Measurements from ENCODE around the gene MICAL3. TPM values are rescaled to one million over a fixed set of nuclear protein-coding genes. Genes with fewer than 3 reads are reported as not detected.

Gene MICAL3
- total RNA-seq, 4 donors from 2014 or later, result 6.0 to 9.8 (median 8.1) TPM

GRCh38 chr22:17969701-17970113 lies 54.7 kb downstream of the MICAL3 start:
- intact Hi-C loops (cut with DNase I; ENCODE audit: low total_unique reads), result no loop called here
- Histone ChIP-seq H3K4me1 (peaks cover 49 to 66% of the 10 kb centered on the region in 2 donors), H3K9me3 (no peaks in the 10 kb centered on the region), H3K4me3 (no peak overlapping the region), H3K36me3 (no peaks in the 10 kb centered on the region), H3K27ac (peak overlapping the region in 2 of 4 donors; percentile 21 to 55), H3K27me3 (no peaks in the 10 kb centered on the region)
- TF ChIP-seq POLR2A (IDR thresholded peaks at IDR 0.05) (no peak), CTCF (IDR thresholded peaks at IDR 0.05 in 4 of 5, conservative IDR thresholded peaks at IDR 0.05 in 1 of 5) (no peak)
- ATAC-seq, result peak; percentile 7 to 31
- in situ Hi-C loops (cut with MboI; ENCODE audit: low sequenced_read_pairs in 4 of 4), result no loop called here
- no peak for DNase-seq

GRCh38 chr22:17968126-17968525 lies 56.2 kb downstream of the MICAL3 start:
- Histone ChIP-seq H3K36me3 (no peaks in the 10 kb centered on the region), H3K4me3 (no peak overlapping the region), H3K27ac (no peak overlapping the region), H3K4me1 (peaks cover 43 to 62% of the 10 kb centered on the region in 2 donors), H3K9me3 (no peaks in the 10 kb centered on the region), H3K27me3 (no peaks in the 10 kb centered on the region)
- no peak for ATAC-seq
- intact Hi-C loops (cut with DNase I; ENCODE audit: low total_unique reads) (no loop called here), in situ Hi-C loops (cut with MboI; ENCODE audit: low sequenced_read_pairs in 4 of 4) (no loop called here)
- no peak for DNase-seq
- TF ChIP-seq CTCF (IDR thresholded peaks at IDR 0.05 in 4 of 5, conservative IDR thresholded peaks at IDR 0.05 in 1 of 5) (no peak), POLR2A (IDR thresholded peaks at IDR 0.05) (no peak)

GRCh38 chr22:17966403-17966717 lies 58.0 kb downstream of the MICAL3 start:
- in situ Hi-C loops (cut with MboI; ENCODE audit: low sequenced_read_pairs in 4 of 4), result no loop called here
- intact Hi-C loops (cut with DNase I; ENCODE audit: low total_unique reads), result no loop called here
- H3K4me1 ChIP-seq, result peaks cover 26 to 45% of the 10 kb centered on the region in 2 donors

GRCh38 chr22:17965538-17966402 lies 58.6 kb downstream of the MICAL3 start:
- in situ Hi-C loops (cut with MboI; ENCODE audit: low sequenced_read_pairs in 4 of 4) (no loop called here), intact Hi-C loops (cut with DNase I; ENCODE audit: low total_unique reads) (no loop called here)
- Histone ChIP-seq H3K4me3 (no peak overlapping the region), H3K4me1 (peaks cover 24 to 42% of the 10 kb centered on the region in 2 donors), H3K36me3 (no peaks in the 10 kb centered on the region), H3K27ac (no peak overlapping the region), H3K9me3 (no peaks in the 10 kb centered on the region), H3K27me3 (no peaks in the 10 kb centered on the region)
- DNase-seq (no peak), ATAC-seq (no peak)
- TF ChIP-seq CTCF (IDR thresholded peaks at IDR 0.05 in 4 of 5, conservative IDR thresholded peaks at IDR 0.05 in 1 of 5) (no peak), POLR2A (IDR thresholded peaks at IDR 0.05) (no peak)

More at GRCh38 chr22:17966403-17966717, 58.0 kb downstream of the MICAL3 start:
- Histone ChIP-seq H3K9me3 (no peaks in the 10 kb centered on the region), H3K27ac (no peak overlapping the region), H3K36me3 (no peaks in the 10 kb centered on the region), H3K4me3 (no peak overlapping the region), H3K27me3 (no peaks in the 10 kb centered on the region)
- TF ChIP-seq POLR2A (IDR thresholded peaks at IDR 0.05) (no peak), CTCF (IDR thresholded peaks at IDR 0.05 in 4 of 5, conservative IDR thresholded peaks at IDR 0.05 in 1 of 5) (no peak)
- DNase-seq (no peak), ATAC-seq (no peak)
